ENCODE results near the gene LZTFL1.

DNA sequence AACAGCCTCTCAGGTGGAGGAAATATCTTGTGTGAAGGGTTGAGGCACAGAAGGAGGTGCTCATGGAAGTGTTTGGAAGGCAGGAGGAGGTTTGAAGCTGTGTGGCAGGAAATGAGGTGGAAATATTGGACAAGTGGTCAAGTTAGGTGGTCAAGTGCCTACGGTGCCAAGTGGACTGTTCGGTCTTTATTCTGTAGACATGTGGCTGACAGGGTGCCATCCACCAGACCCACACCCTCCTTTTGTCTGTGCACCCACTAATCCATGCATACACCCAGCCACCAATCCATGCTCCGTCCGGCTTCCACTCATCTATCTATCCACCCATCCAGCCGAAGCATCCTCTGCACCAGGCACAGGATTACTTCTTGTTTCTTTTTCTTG lies 47.8 kb downstream of the LZTFL1 start:
- no peak for TF ChIP-seq RAD21 (IDR thresholded peaks at IDR 0.05; ENCODE audit: low read depth)
- TF ChIP-seq TAF1 (IDR thresholded peaks at IDR 0.05; ENCODE audit: low read depth), result no peak
